ENCODE data around the gene FOXA2.

- TF ChIP-seq GATA2 (IDR thresholded peaks at IDR 0.05; ENCODE audit: low read depth, low read length) (no peak), GATA3 (IDR thresholded peaks at IDR 0.05; ENCODE audit: low read depth, low read length) (no peak)
Observed at GRCh38 chr20:22531056-22531615, 53.2 kb downstream of the FOXA2 start.

All from SH-SY5Y (cell line).